Epithelial cell of proximal tubule (primary cell): ENCODE results near the gene ATOX1. TPM values are rescaled to one million over a fixed set of nuclear protein-coding genes. Genes with fewer than 3 reads are reported as not detected.
A peak's percentile ranks its signal among the peaks of the same experiment; 100 is the strongest.

Experiments used
- DNase-seq: peaks from one replicate; pipeline ENCODE4 v3.0.0-alpha.2; 2011; ENCODE audit warnings: low read depth
- H3K4me3 ChIP-seq: 2 replicates; pipeline ENCODE4 v1.5.1; 2011; ENCODE audit warnings: low read depth, mild to moderate bottlenecking, low read length
- CTCF ChIP-seq: conservative IDR thresholded peaks from 2 replicates; pipeline ENCODE4 v1.5.1; 2012; ENCODE audit warnings: low read depth, mild to moderate bottlenecking, low read length
- total RNA-seq: library from RNA; depleted of rRNA; stranded (reverse); fragments of >200 nt; gene quantifications from 2 replicates; pipeline ENCODE4 v1.2.3, GENCODE V29; 2015

ATOX1 gene
- total RNA-seq, 1 donor from 2014 or later, result 146 TPM

DNA sequence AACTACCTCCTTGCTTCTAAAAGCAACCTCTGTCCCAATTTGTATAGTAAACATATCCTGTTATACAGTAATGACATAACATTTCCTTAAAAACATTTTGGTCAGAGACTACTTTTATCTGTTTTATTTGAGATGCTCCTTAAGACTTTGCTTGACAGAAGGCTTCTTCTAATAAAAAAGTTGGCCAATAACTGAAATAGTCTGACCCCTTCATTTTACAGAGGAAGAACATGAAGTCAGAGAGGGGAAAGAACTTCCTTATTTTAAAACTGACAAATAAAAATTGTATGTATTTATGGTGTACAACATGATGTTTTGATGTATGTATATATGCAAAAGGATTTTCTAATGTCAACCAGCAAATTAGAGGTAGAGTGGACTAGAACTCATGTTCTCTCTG is 35.9 kb downstream of the ATOX1 start:
- no peak for TF ChIP-seq CTCF
- H3K4me3 ChIP-seq, result no peak overlapping the region
- no peak for DNase-seq

DNA sequence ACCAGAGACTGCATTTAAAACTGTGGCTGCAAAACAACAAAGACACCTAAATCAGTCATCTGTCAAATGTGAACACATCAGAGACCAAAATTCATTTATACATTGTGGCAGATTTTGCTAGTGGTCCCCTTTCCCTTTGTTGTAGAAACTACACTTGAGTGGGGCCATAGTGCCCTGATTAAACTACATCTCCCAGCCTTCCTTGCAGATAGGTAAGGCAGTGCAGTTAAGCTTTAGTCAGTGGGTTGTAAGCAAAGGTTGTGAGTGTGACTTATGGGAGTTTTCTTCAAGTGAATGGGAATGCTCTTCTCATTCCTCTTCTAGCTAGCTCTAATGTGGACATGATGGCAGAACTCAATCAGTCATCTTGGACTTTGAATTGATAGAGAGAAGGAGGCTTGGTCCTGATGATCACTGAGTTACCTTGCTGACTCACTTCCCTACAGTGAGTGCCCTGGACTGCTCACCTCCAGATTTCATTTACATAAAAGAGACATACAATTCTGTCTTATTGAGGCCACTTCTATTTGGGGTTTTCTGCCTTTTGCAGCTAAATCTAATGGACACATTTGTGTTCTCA is 36.5 kb downstream of the ATOX1 start:
- no peak for TF ChIP-seq CTCF
- no peak overlapping the region for H3K4me3 ChIP-seq
- DNase-seq, result no peak

DNA sequence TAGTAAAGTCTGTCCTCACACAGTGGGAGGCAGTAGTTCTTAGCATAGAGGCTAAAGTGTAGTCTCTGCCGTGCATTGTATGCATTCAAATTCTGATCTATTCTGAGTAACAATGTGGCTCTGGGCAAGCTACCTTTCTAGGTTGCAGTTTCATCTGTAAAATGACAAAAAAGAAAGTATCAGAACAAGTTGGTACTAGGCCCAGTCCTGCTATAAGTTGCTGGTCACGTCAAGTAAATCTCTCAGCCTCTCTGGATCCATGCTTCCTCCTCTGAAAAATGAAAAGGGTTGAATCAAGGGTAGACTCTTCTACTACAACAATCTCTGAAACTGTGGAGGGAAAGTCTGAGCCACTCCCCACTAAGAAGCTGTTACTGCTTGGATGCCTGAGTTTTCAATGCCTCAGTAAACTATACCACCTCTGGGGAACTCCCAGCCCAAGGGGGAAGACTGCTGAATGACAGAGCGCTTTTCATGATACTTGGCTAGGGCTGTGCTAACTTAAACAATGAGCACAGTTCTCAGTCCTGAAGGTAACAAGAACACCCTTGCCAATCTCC is 37.3 kb downstream of the ATOX1 start:
- TF ChIP-seq CTCF, result no peak
- no peak for DNase-seq
- H3K4me3 ChIP-seq, result no peak overlapping the region

- no peak for DNase-seq
- no peak for TF ChIP-seq CTCF
- H3K4me3 ChIP-seq, result no peak overlapping the region
These were observed 38.2 kb downstream of the ATOX1 start for GRCh38 chr5:151720215-151720614.

GRCh38 chr5:151719228-151720000 is 39.0 kb downstream of the ATOX1 start:
- no peak for DNase-seq
- H3K4me3 ChIP-seq, result no peak overlapping the region
- TF ChIP-seq CTCF, result peak; percentile 72

DNA sequence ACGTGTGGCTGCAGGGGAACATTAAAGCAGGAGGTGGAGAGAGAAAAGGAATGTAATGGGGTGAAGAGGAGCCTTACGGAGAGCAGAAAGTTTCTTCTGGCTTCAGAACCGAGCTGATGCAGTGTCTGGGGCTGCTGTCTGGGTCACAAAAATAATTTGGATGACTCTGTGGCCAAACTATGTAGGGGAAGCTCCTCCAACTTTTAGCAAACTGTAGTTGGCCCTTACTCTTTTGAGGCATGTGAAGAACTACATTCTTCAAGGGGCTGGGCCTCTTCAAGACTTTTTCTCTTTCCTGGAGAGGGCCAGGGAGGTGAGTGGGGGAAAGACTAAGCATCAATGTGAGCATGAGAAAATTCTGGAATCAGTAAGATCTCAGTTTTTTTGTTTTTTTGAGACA is 39.8 kb downstream of the ATOX1 start:
- DNase-seq, result no peak
- no peak overlapping the region for H3K4me3 ChIP-seq
- no peak for TF ChIP-seq CTCF

GRCh38 chr5:151718153-151718552 is 40.3 kb downstream of the ATOX1 start:
- no peak overlapping the region for H3K4me3 ChIP-seq
- TF ChIP-seq CTCF, result no peak
- no peak for DNase-seq
